OCI-LY1 (cell line): Measurements from ENCODE around the gene CCDC51.

Experiments used
- H2AFZ ChIP-seq: fragments of 200-600 bp; sonication (generic), shearing (Covaris generic); 2 replicates; pipeline ENCODE4 v1.6.0; 2014; ENCODE audit warnings: antibody characterized with exemption, mild to moderate bottlenecking, low read length
- H3F3A ChIP-seq: fragments of 200-600 bp; sonication (generic), shearing (Covaris generic); 2 replicates; pipeline ENCODE4 v1.6.0; 2014; ENCODE audit warnings: mild to moderate bottlenecking, antibody characterized with exemption, low read length, moderate library complexity; ENCODE audit not compliant: insufficient read depth
- H3K27ac ChIP-seq: fragments of 200-600 bp; sonication (generic); 2 replicates; pipeline ENCODE4 v1.5.1; 2014; ENCODE audit warnings: low read length, mixed run types, mild to moderate bottlenecking, low read depth; ENCODE audit not compliant: poor library complexity, severe bottlenecking
- H3K27me3 ChIP-seq: fragments of 200-600 bp; sonication (generic); 2 replicates; pipeline ENCODE4 v1.6.0; 2014; ENCODE audit warnings: antibody characterized with exemption, mild to moderate bottlenecking, low read length, moderate library complexity; ENCODE audit not compliant: insufficient read depth
- H3K36me3 ChIP-seq: fragments of 200-600 bp; sonication (generic); 2 replicates; pipeline ENCODE4 v1.6.1; 2014; ENCODE audit warnings: mild to moderate bottlenecking, antibody characterized with exemption, low read length, moderate library complexity, mixed read lengths; ENCODE audit not compliant: insufficient read depth
- H3K4me1 ChIP-seq: fragments of 200-600 bp; sonication (generic); 2 replicates; pipeline ENCODE4 v1.5.1; 2014; ENCODE audit warnings: mild to moderate bottlenecking, low read length, moderate library complexity; ENCODE audit not compliant: insufficient read depth, severe bottlenecking
- H3K4me2 ChIP-seq: fragments of 200-600 bp; sonication (generic), shearing (Covaris generic); 2 replicates; pipeline ENCODE4 v1.6.1; 2014; ENCODE audit warnings: low read length
- H3K4me3 ChIP-seq: fragments of 200-600 bp; sonication (generic); 2 replicates; pipeline ENCODE4 v1.5.1; 2014; ENCODE audit warnings: low read length, low read depth, mild to moderate bottlenecking, mixed read lengths; ENCODE audit not compliant: poor library complexity, severe bottlenecking
- H3K79me2 ChIP-seq: fragments of 200-600 bp; shearing (Covaris generic); 2 replicates; pipeline ENCODE4 v1.6.1; 2016; ENCODE audit warnings: mixed run types, low read length, mixed read lengths; ENCODE audit not compliant: insufficient read depth
- H3K9ac ChIP-seq: fragments of 200-600 bp; sonication (generic), shearing (Covaris generic); 2 replicates; pipeline ENCODE4 v1.6.1; 2014; ENCODE audit warnings: mild to moderate bottlenecking, low read length, mixed read lengths
- H3K9me2 ChIP-seq: fragments of 200-600 bp; sonication (generic), shearing (Covaris generic); 2 replicates; pipeline ENCODE4 v1.6.1; 2014; ENCODE audit warnings: low read depth, mild to moderate bottlenecking, low read length, mixed read lengths
- H3K9me3 ChIP-seq: fragments of 200-600 bp; shearing (Covaris generic); 2 replicates; pipeline ENCODE4 v1.6.1; 2014; ENCODE audit warnings: low read length, mixed read lengths
- H4K20me1 ChIP-seq: fragments of 200-600 bp; sonication (generic), shearing (Covaris generic); 2 replicates; pipeline ENCODE4 v1.6.0; 2016; ENCODE audit warnings: mild to moderate bottlenecking, low read length; ENCODE audit not compliant: insufficient read depth
- EZH2 ChIP-seq: fragments of 200-600 bp; sonication (generic), shearing (Covaris generic); IDR thresholded peaks from 2 replicates; pipeline ENCODE4 v1.8.0; 2017; ENCODE audit warnings: borderline replicate concordance, mixed run types, mild to moderate bottlenecking, antibody characterized with exemption, low read length, moderate library complexity, mixed read lengths
- TF ChIP-seq, protein P1 (sequence below): fragments of 200-600 bp; sonication (generic), shearing (Covaris generic); IDR thresholded peaks from 2 replicates; pipeline ENCODE4 v1.5.1; 2017; ENCODE audit warnings: mild to moderate bottlenecking, antibody characterized with exemption, low read length, moderate library complexity, mixed read lengths

The CCDC51 gene

DNA sequence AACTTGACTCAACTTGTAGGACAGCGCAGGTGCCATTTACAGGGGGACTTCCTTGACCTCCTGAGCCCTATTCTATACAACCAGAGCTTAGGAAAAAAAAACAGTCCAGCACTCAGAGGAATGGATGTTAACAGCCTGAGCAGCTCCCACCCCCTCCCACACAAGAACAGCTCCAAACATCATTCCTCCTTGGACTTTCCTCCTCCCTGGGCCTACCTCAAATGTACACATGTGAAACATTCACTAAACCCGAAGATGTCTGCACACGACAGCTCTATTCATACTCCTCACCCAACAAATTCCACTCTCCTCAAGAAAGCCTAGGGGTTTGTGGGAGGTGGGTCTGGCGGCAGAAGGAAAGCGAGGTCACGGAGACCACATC, 6.1 kb upstream of the CCDC51 start:
- H3K79me2 ChIP-seq, result peaks cover 20% of the 10 kb centered on the region
- no peaks in the 10 kb centered on the region for H3K9me2 ChIP-seq
- H3K27ac ChIP-seq, result no peak overlapping the region
- H3K9me3 ChIP-seq, result no peaks in the 10 kb centered on the region
- H4K20me1 ChIP-seq, result no peaks in the 10 kb centered on the region
- H3K4me2 ChIP-seq, result peak overlapping the region; percentile 97
- H3K9ac ChIP-seq, result peak overlapping the region; percentile 81
- 0 out of 2 replicates have a peak, but pooled peaks cover 2% of the 10 kb centered on the region for H3F3A ChIP-seq
- H2AFZ ChIP-seq, result no peak overlapping the region; the same call in 1 of the 2 replicates
- H3K4me1 ChIP-seq, result peaks cover 40% of the 10 kb centered on the region
- H3K27me3 ChIP-seq, result no peaks in the 10 kb centered on the region
- TF ChIP-seq, protein P1, sequence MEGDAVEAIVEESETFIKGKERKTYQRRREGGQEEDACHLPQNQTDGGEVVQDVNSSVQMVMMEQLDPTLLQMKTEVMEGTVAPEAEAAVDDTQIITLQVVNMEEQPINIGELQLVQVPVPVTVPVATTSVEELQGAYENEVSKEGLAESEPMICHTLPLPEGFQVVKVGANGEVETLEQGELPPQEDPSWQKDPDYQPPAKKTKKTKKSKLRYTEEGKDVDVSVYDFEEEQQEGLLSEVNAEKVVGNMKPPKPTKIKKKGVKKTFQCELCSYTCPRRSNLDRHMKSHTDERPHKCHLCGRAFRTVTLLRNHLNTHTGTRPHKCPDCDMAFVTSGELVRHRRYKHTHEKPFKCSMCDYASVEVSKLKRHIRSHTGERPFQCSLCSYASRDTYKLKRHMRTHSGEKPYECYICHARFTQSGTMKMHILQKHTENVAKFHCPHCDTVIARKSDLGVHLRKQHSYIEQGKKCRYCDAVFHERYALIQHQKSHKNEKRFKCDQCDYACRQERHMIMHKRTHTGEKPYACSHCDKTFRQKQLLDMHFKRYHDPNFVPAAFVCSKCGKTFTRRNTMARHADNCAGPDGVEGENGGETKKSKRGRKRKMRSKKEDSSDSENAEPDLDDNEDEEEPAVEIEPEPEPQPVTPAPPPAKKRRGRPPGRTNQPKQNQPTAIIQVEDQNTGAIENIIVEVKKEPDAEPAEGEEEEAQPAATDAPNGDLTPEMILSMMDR, result no peak
- no peak for TF ChIP-seq EZH2
- H3K4me3 ChIP-seq, result peak overlapping the region; percentile 81
- H3K36me3 ChIP-seq, result peaks cover 39% of the 10 kb centered on the region

DNA sequence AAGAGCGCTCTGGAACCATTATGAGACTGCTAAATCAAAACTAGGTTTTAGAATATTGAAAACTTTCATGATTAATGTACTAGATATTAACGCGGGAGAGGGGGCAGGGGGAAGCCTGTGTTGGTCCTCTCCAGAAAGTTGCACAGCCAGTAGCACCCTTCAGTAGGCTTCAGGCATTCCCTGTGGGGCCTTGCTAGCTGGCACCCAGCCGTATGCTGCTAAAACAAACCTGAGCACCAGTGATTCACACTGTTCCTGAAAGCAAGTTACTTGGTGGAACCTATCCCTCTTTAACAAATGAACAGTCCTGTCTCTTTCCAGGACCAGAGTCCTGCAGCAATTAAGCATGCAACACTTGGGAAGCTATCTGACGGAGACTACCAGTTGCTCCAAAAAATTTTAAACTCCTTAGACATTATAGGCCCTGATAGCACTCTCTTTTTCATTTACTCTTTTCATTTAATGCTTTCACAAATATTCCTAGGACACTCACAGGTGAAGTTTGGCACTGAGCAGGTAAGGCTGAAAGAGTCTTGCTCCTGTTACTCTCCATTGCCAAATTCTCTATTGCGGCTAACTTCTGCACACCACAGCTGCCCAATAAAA, 5.5 kb upstream of the CCDC51 start:
- H3K4me2 ChIP-seq, result peak overlapping the region; percentile 97
- no peak overlapping the region for H2AFZ ChIP-seq
- no peaks in the 10 kb centered on the region for H3K27me3 ChIP-seq
- H3F3A ChIP-seq, result 0 out of 2 replicates have a peak, but pooled peaks cover 2% of the 10 kb centered on the region
- no peak overlapping the region for H3K27ac ChIP-seq
- H3K36me3 ChIP-seq, result peaks cover 39% of the 10 kb centered on the region
- peak overlapping the region; percentile 81 for H3K4me3 ChIP-seq
- H3K9ac ChIP-seq, result peak overlapping the region; percentile 81; the same call in 1 of the 2 replicates
- H3K4me1 ChIP-seq, result peaks cover 41% of the 10 kb centered on the region
- H3K79me2 ChIP-seq, result peaks cover 27% of the 10 kb centered on the region
- H3K9me2 ChIP-seq, result no peaks in the 10 kb centered on the region
- no peaks in the 10 kb centered on the region for H3K9me3 ChIP-seq
- TF ChIP-seq, protein P1, result no peak
- no peak for TF ChIP-seq EZH2
- H4K20me1 ChIP-seq, result no peaks in the 10 kb centered on the region

DNA sequence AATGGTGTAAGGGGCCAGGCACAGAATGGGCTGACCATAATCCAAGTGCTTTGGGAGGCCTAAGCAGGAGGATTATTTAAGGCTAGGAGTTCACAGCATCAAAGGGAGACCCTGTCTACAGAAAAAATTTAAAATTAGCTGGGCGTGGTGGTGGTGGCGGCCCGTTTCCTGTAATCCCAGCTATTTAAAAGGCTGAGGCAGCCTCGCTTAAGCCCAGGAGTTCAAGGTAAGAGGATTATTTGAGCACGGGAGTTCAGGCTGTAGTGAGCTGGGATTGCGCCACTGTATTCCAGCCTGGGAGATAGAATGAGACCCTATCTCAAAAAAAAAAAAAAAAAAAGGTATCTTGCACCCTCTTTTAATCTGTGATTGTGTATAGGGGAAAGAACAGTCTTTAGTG, 2.0 kb upstream of the CCDC51 start:
- TF ChIP-seq, protein P1, result no peak
- TF ChIP-seq EZH2, result no peak
- H3K9me3 ChIP-seq, result no peaks in the 10 kb centered on the region
- H3F3A ChIP-seq, result 0 out of 2 replicates have a peak, but pooled peaks cover 2% of the 10 kb centered on the region
- H3K9ac ChIP-seq, result peak overlapping the region; percentile 83; the same call in 1 of the 2 replicates
- H3K27ac ChIP-seq, result no peak overlapping the region
- no peaks in the 10 kb centered on the region for H3K9me2 ChIP-seq
- no peaks in the 10 kb centered on the region for H3K27me3 ChIP-seq
- no peaks in the 10 kb centered on the region for H4K20me1 ChIP-seq
- peak overlapping the region; percentile 80 for H3K4me3 ChIP-seq
- peaks cover 20% of the 10 kb centered on the region for H3K79me2 ChIP-seq
- peak overlapping the region; percentile 76 for H3K4me2 ChIP-seq
- no peak overlapping the region for H2AFZ ChIP-seq
- peaks cover 34% of the 10 kb centered on the region for H3K36me3 ChIP-seq
- H3K4me1 ChIP-seq, result peaks cover 49% of the 10 kb centered on the region
